Keratinocyte (primary cell): ENCODE data around the gene MYBPHL. TPM values are rescaled to one million over a fixed set of nuclear protein-coding genes. Genes with fewer than 3 reads are reported as not detected.

Experiments used
- DNase-seq: peaks from one replicate; pipeline ENCODE4 v3.0.0-alpha.2; 2011; ENCODE audit warnings: low read depth, missing footprints, low spot score
- FAIRE-seq: peaks from 2 replicates; lab custom pipeline; 2011; peaks lifted over from hg19 to GRCh38; lab: Jason Lieb, UNC
- H2AFZ ChIP-seq: 2 replicates; pipeline ENCODE4 v1.6.0; 2012; ENCODE audit warnings: low read length, control low read depth, inconsistent platforms; ENCODE audit not compliant: control insufficient read depth
- H3K27ac ChIP-seq: 2 replicates; pipeline ENCODE4 v1.5.1; 2011; ENCODE audit warnings: low read length; ENCODE audit not compliant: control insufficient read depth, insufficient read depth
- H3K27me3 ChIP-seq: 3 replicates; pipeline ENCODE4 v1.6.0; 2011; ENCODE audit warnings: low read length; ENCODE audit not compliant: control insufficient read depth, insufficient read depth; ENCODE audit errors: extremely low read depth
- H3K36me3 ChIP-seq, 2 experiments: 2 replicates in 1 of 2; 3 replicates in 1 of 2; pipeline ENCODE4 v1.5.1; 2011; ENCODE audit warnings: low read length in 2 of 2, mild to moderate bottlenecking in 1 of 2; ENCODE audit not compliant: control insufficient read depth in 2 of 2, insufficient read depth in 2 of 2; ENCODE audit errors: extremely low read depth in 1 of 2
- H3K4me1 ChIP-seq: 3 replicates; pipeline ENCODE4 v1.5.1; 2011; ENCODE audit warnings: low read length; ENCODE audit not compliant: control insufficient read depth, insufficient read depth; ENCODE audit errors: extremely low read depth
- H3K4me2 ChIP-seq: 3 replicates; pipeline ENCODE4 v1.6.0; 2011; ENCODE audit warnings: low read depth, low read length; ENCODE audit not compliant: control insufficient read depth, insufficient read depth; ENCODE audit errors: extremely low read depth
- H3K4me3 ChIP-seq, 3 experiments: fragments of 200-600 bp in 1 of 3; sonication (generic) in 1 of 3; 2 replicates in 2 of 3; 3 replicates in 1 of 3; pipeline ENCODE4 v1.5.1; 2011 to 2016; ENCODE audit warnings: low read length in 3 of 3, mild to moderate bottlenecking in 3 of 3, control low read depth in 2 of 3, inconsistent platforms in 1 of 3, low read depth in 1 of 3, mixed read lengths in 1 of 3, mixed run types in 1 of 3, moderate library complexity in 1 of 3; ENCODE audit not compliant: control insufficient read depth in 2 of 3, insufficient read depth in 2 of 3; ENCODE audit errors: extremely low read depth in 1 of 3
- H3K79me2 ChIP-seq: 2 replicates; pipeline ENCODE4 v1.6.0; 2012; ENCODE audit warnings: low read length; ENCODE audit not compliant: control insufficient read depth, insufficient read depth
- H3K9ac ChIP-seq: 3 replicates; pipeline ENCODE4 v1.6.0; 2011; ENCODE audit warnings: low read length; ENCODE audit not compliant: control insufficient read depth, insufficient read depth; ENCODE audit errors: extremely low read depth
- H3K9me1 ChIP-seq: 3 replicates; pipeline ENCODE4 v1.6.0; 2011; ENCODE audit warnings: low read length; ENCODE audit not compliant: control insufficient read depth, insufficient read depth; ENCODE audit errors: extremely low read depth
- H3K9me3 ChIP-seq: 2 replicates; pipeline ENCODE4 v1.5.1; 2012; ENCODE audit warnings: low read depth, low read length; ENCODE audit not compliant: control insufficient read depth
- H4K20me1 ChIP-seq: 3 replicates; pipeline ENCODE4 v1.6.0; 2011; ENCODE audit warnings: low read length; ENCODE audit not compliant: control insufficient read depth, insufficient read depth; ENCODE audit errors: extremely low read depth
- CTCF ChIP-seq, 3 experiments: IDR thresholded peaks in 1 of 3; conservative IDR thresholded peaks in 1 of 3; optimal IDR thresholded peaks in 1 of 3; 2 replicates in 2 of 3; 3 replicates in 1 of 3; pipeline versions ENCODE3 to v1.5.1; 2011; ENCODE audit warnings: low read length in 3 of 3, mild to moderate bottlenecking in 3 of 3, moderate library complexity in 2 of 3, control low read depth in 1 of 3, inconsistent platforms in 1 of 3; ENCODE audit not compliant: insufficient read depth in 2 of 3; ENCODE audit errors: extremely low read depth in 1 of 3
- EZH2 ChIP-seq: IDR thresholded peaks from one replicate; pipeline ENCODE4 v1.6.1; 2012; ENCODE audit warnings: inconsistent platforms, mild to moderate bottlenecking, low read length, moderate library complexity
- dilution Hi-C: fragments of 300-500 bp; cut with MboI; formaldehyde crosslinking; loops from one replicate; pipeline ENCODE4 v1.7.0; 2020; ENCODE audit warnings: low sequenced_read_pairs; ENCODE audit not compliant: extremely low pct_ligation_motif_present
- polyA plus RNA-seq, 5 experiments: library from polyadenylated mRNA; depleted of rRNA in 3 of 5; stranded (reverse) in 3 of 5; stranded (forward) in 1 of 5; unstranded in 1 of 5; fragments of >200 nt; gene quantifications; 1 replicate in 1 of 5; 2 replicates in 3 of 5; 3 replicates in 1 of 5; pipeline versions ENCODE4 v1.2.1 to v1.2.3, GENCODE V29; 2011 to 2012; ENCODE audit warnings: missing spikeins in 2 of 5, low read depth in 1 of 5, low replicate concordance in 1 of 5

The MYBPHL gene
- polyA plus RNA-seq, 1 donor (not counting 4 experiments of a cell fraction or from before 2014, with no cell fraction given): 1.1 TPM

- Histone ChIP-seq H3K4me2 (no peak overlapping the region), H3K9ac (no peak overlapping the region), H2AFZ (no peak overlapping the region), H3K27me3 (no peaks in the 10 kb centered on the region), H3K4me3 (no peak overlapping the region), H3K36me3 (no peaks in the 10 kb centered on the region), H3K9me3 (no peaks in the 10 kb centered on the region), H3K27ac (no peak overlapping the region), H3K4me1 (peaks cover 30% of the 10 kb centered on the region), H3K79me2 (no peaks in the 10 kb centered on the region), H4K20me1 (no peaks in the 10 kb centered on the region), H3K9me1 (peaks cover 3% of the 10 kb centered on the region)
- FAIRE-seq (no peak), DNase-seq (no peak)
- dilution Hi-C loops: no loop called here
- no peak for TF ChIP-seq EZH2
- TF ChIP-seq CTCF (optimal IDR thresholded peaks at IDR 0.05 in 1 of 3, IDR thresholded peaks at IDR 0.05 in 1 of 3, conservative IDR thresholded peaks at IDR 0.05 in 1 of 3; ENCODE audit: extremely low read depth in 1 of 3, insufficient read depth in 2 of 3, low read length in 3 of 3): no peak
Measured at GRCh38 chr1:109295712-109296415, 10.9 kb downstream of the MYBPHL start.

GRCh38 chr1:109294481-109294880, 12.3 kb downstream of the MYBPHL start:
- Histone ChIP-seq H3K79me2 (no peaks in the 10 kb centered on the region), H3K4me1 (peaks cover 28% of the 10 kb centered on the region), H4K20me1 (no peaks in the 10 kb centered on the region), H2AFZ (no peak overlapping the region), H3K27ac (no peak overlapping the region), H3K9me3 (no peaks in the 10 kb centered on the region), H3K9ac (no peak overlapping the region), H3K9me1 (peaks cover 2% of the 10 kb centered on the region), H3K27me3 (no peaks in the 10 kb centered on the region), H3K36me3 (no peaks in the 10 kb centered on the region), H3K4me2 (no peak overlapping the region), H3K4me3 (no peak overlapping the region)
- TF ChIP-seq EZH2: no peak
- TF ChIP-seq CTCF (optimal IDR thresholded peaks at IDR 0.05 in 1 of 3, IDR thresholded peaks at IDR 0.05 in 1 of 3, conservative IDR thresholded peaks at IDR 0.05 in 1 of 3; ENCODE audit: extremely low read depth in 1 of 3, insufficient read depth in 2 of 3, low read length in 3 of 3): no peak
- FAIRE-seq: no peak
- dilution Hi-C loops: no loop called here
- DNase-seq: no peak
